SK-N-SH (cell line): ENCODE measurements around the gene TYR.
"Not testable (repeated sequence)": the region's sequence is repeated elsewhere in the genome, so short reads cannot be mapped to it uniquely, and the experiment has no call there.

ENCODE experiments used
- EP300 ChIP-seq, 2 experiments: IDR thresholded peaks; 2 replicates each; pipeline versions ENCODE4 v1.4.0 to v1.6.1; 2012; ENCODE audit warnings: borderline replicate concordance in 1 of 2, low read depth in 1 of 2, low read length in 1 of 2
- EZH2phosphoT487 ChIP-seq: fragments of 200-600 bp; sonication (generic); IDR thresholded peaks from 2 replicates; pipeline ENCODE4 v1.6.1; 2017; ENCODE audit warnings: low read depth, mixed run types, mild to moderate bottlenecking, antibody characterized with exemption, moderate library complexity, borderline replicate concordance
- FOXM1 ChIP-seq: IDR thresholded peaks from 2 replicates; pipeline ENCODE4 v1.4.0; 2012; ENCODE audit warnings: low read depth, mild to moderate bottlenecking
- MAX ChIP-seq: IDR thresholded peaks from 2 replicates; pipeline ENCODE4 v1.4.0; 2012; ENCODE audit warnings: low read depth
- RXRA ChIP-seq: IDR thresholded peaks from 2 replicates; pipeline ENCODE4 v1.4.0; 2012; ENCODE audit warnings: low read depth, mild to moderate bottlenecking, borderline replicate concordance
- USF2 ChIP-seq: fragments of 150-350 bp; IDR thresholded peaks from 2 replicates; pipeline ENCODE4 v1.6.1; 2017; ENCODE audit warnings: antibody characterized with exemption, low read length, low read depth, borderline replicate concordance
- YY1 ChIP-seq: IDR thresholded peaks from 2 replicates; pipeline ENCODE4 v1.4.0; 2012; ENCODE audit warnings: low read depth, mild to moderate bottlenecking
- ZBTB33 ChIP-seq: IDR thresholded peaks from 2 replicates; pipeline ENCODE4 v1.4.0; 2012; ENCODE audit warnings: low read depth, borderline replicate concordance
- TF ChIP-seq, protein P1 (sequence below): fragments of 200-600 bp; sonication (generic); IDR thresholded peaks from 2 replicates; pipeline ENCODE4 v1.6.1; 2017; ENCODE audit warnings: antibody characterized with exemption, mild to moderate bottlenecking, moderate library complexity
- TF ChIP-seq, protein P2 (sequence below): IDR thresholded peaks from 2 replicates; pipeline ENCODE4 v1.4.0; 2012; ENCODE audit warnings: low read depth, borderline replicate concordance

- TF ChIP-seq, protein P1, sequence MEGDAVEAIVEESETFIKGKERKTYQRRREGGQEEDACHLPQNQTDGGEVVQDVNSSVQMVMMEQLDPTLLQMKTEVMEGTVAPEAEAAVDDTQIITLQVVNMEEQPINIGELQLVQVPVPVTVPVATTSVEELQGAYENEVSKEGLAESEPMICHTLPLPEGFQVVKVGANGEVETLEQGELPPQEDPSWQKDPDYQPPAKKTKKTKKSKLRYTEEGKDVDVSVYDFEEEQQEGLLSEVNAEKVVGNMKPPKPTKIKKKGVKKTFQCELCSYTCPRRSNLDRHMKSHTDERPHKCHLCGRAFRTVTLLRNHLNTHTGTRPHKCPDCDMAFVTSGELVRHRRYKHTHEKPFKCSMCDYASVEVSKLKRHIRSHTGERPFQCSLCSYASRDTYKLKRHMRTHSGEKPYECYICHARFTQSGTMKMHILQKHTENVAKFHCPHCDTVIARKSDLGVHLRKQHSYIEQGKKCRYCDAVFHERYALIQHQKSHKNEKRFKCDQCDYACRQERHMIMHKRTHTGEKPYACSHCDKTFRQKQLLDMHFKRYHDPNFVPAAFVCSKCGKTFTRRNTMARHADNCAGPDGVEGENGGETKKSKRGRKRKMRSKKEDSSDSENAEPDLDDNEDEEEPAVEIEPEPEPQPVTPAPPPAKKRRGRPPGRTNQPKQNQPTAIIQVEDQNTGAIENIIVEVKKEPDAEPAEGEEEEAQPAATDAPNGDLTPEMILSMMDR: not testable (repeated sequence)
- TF ChIP-seq USF2; RXRA; EP300 (IDR thresholded peaks at IDR 0.05; ENCODE audit: borderline replicate concordance in 1 of 2, low read depth in 1 of 2, low read length in 1 of 2); EZH2phosphoT487; MAX; FOXM1; YY1; ZBTB33: not testable (repeated sequence)
- TF ChIP-seq, protein P2, sequence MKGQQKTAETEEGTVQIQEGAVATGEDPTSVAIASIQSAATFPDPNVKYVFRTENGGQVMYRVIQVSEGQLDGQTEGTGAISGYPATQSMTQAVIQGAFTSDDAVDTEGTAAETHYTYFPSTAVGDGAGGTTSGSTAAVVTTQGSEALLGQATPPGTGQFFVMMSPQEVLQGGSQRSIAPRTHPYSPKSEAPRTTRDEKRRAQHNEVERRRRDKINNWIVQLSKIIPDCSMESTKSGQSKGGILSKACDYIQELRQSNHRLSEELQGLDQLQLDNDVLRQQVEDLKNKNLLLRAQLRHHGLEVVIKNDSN: not testable (repeated sequence)
Observed at GRCh38 chr11:89337100-89337650, 159.5 kb downstream of the TYR start.
